NCI-H526 (cell line): ENCODE data around the gene EGR1.

Source experiments
- DNase-seq, 2 experiments: peaks; one replicate each; lab custom pipeline; 2025; lab: John Stamatoyannopoulos, UW

Gene EGR1

DNA sequence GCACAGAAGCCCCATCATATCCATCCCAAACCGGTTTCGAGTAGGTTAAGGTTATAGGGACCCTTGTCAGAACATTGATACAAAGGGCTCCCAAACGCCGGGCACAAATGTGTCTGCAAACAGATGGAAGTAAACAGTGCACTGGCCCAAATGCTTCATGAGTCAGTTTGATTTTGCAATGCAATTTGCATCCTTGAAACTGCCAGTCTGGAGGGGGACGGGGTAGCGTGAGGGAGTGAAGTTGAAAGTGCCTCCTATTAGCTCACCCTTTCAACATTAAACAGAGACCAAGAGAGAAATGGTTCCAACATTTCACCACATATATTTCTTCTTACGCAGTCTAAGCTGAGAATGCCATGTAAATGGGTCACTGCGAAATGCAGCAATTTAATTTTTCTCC, 42.2 kb downstream of the EGR1 start:
- DNase-seq: peak; percentile 26 to 72

DNA sequence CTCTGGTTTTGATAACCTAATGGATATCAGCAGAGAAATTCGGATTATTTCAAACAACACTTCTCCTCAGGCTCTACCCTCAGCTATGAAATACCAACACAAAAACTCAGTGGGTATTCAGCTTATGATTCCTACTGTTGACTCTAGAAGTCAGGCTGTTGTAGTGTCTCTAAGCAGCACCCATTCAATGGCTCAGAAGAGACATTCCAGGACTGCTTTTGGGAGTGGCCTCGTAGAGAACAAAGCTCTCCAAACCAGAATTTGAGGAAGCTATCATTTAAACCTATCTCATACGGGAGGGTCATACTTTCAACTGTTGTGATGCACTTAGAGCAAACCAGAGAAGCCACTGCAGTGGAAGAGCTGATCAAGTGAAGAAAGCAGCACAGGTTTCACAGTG, 43.7 kb downstream of the EGR1 start:
- DNase-seq: no peak

DNA sequence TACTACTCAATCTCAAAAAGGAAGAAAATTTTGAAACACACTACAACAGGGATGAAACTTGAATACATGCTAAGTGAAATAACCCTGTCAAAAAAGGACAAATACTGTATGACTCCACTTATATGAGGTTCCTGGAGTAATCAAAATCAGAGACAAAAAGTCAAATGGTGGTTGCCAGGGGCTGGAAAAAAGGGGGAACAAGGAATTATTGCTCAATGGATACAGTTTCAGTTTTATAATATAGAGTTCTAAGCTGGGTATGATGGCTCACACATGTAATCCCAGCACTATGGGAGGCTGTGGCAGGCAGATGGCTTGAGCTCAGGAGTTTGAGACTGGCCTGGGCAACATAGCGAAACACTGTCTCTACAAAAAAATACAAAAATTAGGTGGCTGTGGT, 48.7 kb downstream of the EGR1 start:
- no peak for DNase-seq

DNA sequence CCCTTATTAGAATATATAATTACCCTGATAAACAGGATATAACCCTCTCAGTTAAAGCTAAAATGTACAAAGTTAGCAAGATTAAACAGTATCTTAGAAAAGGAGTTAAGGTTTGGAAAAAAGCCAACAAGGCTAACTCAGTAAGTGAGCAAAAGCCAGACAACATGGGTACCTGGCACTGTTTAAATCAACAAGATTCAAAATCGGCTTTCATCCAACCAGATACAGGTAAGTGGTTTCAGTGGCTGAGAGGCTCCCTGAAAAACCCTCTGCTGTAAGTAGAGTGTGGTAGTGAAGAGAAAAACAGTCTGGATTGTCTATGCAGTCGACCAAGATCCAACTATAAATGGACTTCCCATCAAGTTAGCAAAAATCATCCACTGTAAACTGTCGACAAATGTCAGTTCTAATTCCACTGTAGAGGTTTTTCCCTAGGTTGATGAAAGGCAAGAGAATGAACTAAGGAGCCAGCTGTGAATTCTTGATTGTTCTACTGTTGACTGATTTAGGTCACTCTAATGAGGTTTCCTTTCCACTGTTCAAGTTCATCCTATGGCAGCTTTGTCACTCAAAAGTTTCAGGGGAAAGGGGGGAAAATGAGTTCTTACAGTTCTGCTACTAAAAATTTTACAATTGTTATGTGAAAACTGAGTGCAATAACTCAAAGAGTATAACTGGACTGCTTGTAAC, 50.4 kb downstream of the EGR1 start:
- DNase-seq: no peak

DNA sequence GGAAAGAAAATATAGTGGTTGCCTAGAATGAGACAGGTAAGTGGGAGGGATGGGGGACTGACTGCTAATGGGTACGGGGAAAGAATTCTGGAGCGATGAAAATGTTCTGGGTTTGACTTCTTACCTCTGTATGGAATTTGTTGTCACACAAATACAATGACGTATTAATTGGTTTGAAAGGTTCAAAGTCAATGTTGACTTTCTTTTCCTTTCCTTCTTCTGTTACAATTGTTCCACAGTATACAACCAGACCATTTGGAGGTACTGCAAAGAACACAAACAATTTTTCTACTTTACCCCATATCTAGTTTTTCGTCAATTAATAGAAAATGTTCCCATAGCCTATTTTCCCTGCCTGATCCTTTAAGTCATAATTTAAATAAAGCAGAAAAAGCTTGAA, 52.2 kb downstream of the EGR1 start:
- no peak for DNase-seq
